HG02884 (cell line): ENCODE measurements around the gene ABHD14A.
A peak's percentile ranks its signal among the peaks of the same experiment; 100 is the strongest.

ENCODE experiments used
- ATAC-seq: cut with Tn5 transposase; IDR thresholded peaks from one replicate; pipeline ENCODE4 v1.9.1; 2021; ENCODE audit warnings: mild to moderate bottlenecking, moderate library complexity; ENCODE audit not compliant: unreplicated experiment

ABHD14A gene

DNA sequence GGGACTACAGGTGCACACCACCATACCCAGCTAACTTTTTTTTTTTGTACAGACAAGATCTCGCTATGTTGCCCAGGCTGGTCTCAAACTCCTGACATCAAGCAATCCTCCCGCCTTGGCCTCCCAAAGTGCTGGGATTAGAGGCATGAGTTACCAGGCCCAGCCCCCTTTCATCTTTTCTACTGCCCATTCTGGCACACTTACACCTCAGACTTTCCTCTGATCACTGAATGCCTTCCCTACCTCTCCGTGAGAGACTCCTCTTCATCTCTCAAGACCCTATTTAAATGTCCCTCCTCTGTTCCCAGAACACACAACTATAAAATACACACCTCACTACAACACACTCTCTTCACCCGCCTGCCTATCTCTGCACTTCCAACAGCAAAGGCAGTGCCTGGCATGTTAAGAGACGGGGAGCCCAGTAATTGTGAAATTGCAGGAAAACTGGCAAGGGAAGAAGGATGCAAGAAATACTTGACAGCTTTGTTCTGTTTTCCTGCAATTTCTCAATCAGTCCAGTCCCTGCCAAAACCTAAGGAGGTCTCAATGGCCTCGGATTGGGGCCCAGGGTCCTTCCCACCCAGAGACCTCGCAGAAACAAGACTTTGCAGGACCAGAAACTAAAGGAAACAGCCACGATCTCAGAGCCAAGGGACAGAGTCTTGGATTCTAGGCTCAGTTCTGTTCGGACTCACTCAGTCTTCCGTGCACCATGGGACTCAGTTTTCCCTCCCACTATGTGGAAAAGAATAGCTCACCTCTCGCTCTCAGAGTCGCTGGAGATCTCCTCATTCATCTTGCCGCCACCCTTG is 34.0 kb upstream of the ABHD14A start:
- no peak for ATAC-seq

DNA sequence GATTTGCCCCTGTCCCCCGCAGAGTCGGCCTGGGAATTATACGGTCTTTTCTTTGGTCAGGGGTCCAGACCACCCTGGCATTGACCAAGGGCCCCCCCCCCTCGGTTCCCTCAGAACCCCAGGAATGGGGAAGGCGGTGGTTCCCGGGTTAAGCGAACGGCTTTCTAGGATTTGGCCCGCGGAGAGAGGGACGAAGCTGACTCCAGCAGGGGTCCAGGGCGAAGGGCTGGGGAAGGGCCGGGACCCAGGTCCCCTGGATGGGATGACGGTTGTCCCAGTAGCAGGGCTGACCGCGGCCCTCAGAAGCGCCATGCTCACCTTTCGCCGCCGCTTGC is 33.4 kb upstream of the ABHD14A start:
- ATAC-seq = no peak

DNA sequence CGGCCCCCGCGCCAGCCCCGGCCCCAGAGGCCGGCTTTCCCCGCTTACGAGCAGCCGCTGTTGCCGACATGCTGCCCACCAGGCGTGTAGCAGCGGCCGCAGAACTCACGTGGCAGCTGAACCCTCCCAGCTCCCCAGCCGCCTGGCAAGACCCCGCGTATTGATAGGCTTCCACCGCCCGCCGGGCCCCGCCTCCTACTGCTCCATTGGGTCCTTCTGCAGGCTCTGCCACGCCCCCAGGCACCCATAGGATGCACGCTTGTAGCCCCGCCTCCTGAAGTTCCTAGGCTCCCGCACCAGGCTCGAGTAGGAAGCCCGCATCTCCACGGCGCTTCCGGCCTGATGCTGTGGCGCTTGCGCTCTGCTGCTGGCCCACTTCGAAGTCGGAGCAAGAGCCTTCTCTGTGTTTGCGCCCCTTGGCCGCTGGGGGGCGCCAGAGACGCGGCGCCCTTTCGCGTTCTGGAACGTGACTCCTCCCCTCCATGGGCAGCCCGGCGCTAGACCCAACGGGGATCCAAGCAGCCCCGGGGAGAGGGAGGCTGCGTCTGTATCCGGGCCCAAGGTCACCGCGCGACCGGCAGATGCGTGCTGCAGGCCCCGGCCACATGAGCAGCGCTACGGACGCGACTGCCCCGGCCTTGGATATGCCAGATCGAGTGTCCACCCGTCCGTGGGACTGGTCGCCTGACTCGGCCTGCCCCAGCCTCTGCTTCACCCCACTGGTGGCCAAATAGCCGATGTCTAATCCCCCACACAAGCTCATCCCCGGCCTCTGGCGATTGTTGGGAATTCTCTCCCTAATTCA is 32.9 kb upstream of the ABHD14A start, which contains the start of the genes PARP3 and RRP9:
Gene PARP3 (plus strand): TSS at position 566 of the 805 bp plus-strand sequence. CDS start 993 bp downstream, outside the sequence.
Gene RRP9 (minus strand): TSS at position 107 of the 805 bp plus-strand sequence. CDS start 37 bp downstream, at position 70.
- peak; percentile 87 for ATAC-seq

DNA sequence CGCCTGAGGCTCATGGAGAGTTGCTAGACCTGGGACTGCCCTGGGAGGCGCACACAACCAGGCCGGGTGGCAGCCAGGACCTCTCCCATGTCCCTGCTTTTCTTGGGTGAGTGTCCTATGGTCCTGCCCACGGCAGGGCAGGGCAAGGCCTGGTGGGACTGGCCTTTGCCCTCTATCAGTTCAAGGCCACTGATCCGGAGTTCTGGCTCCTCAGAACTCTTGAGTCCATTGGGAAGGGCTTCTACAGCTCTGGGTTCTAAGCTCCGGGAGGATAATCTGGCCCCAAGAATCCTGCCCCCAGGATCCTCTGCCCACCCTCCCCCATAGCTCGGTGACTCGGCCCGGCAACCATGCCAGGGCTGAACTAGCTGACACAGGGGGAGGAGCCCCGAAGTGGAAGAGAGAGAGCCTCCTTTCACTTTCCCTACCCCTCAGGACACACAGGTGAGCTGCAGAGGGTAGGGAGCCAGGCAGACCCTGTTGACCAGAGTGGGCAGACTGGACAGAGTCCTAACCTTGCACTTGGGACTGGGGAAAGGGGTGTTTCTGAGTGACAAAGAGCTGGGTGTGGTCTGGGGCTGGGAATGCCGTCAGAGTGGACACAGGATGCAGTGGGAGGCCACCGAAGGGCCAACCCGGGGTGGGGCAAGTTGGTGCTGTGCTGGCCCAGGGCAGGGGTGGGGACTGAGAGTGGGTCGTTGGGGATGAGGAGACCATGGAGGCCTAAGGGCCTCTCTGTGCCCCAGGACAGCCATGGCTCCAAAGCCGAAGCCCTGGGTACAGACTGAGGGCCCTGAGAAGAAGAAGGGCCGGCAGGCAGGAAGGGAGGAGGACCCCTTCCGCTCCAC is 32.0 kb upstream of the ABHD14A start:
- no peak for ATAC-seq

DNA sequence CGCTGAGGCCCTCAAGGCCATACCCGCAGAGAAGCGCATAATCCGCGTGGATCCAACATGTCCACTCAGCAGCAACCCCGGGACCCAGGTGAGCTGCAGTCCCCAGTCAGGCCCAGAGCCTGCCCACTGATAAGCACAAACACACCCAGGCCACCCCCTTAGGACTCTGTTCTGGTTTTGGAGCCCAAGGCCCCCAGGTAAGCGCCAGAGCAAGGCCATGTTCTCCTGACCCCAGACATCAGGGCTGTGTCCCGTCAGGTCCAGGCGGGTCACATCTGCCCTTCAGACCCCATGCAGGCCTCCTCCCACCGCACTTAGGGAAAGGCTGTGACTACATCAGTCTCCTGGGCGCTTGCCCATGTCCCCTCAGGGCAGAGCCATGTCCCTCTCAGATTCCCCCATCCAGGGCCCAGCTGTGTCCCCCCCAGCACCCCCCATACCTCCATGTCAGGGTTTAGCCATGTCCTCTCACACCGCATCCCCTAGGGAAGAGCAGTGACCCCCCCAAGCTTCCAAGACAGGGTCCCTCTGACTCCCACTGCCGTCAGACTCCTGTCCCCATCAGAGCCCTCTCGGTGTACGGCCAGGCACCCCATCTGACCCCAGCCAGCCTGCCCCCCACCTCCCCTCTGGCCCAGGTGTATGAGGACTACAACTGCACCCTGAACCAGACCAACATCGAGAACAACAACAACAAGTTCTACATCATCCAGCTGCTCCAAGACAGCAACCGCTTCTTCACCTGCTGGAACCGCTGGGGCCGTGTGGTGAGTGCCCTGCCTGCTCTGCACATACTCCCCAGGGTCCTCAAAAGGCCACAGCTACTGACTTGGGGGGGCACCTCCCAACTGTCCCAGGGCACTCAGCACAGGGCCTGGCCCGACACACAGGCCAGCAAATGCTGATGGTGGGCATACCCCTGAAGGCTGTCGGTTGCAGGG is 31.1 kb upstream of the ABHD14A start:
- no peak for ATAC-seq

DNA sequence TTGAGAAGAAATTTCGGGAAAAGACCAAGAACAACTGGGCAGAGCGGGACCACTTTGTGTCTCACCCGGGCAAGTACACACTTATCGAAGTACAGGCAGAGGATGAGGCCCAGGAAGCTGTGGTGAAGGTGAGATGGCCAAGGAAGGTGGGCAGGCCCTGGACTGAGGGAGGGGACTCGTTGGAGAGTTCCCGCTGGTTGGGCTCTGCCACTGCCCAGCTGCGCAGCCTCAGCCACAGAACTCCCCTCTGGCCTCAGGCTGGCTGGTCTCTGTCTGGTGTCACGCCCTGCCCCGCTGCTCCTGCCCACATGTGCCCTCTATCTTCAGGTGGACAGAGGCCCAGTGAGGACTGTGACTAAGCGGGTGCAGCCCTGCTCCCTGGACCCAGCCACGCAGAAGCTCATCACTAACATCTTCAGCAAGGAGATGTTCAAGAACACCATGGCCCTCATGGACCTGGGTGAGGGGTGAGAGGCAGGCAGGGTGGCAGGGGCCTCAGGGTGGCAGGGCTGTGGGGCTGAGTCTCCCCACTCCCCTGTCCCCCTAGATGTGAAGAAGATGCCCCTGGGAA is 30.3 kb upstream of the ABHD14A start:
- no peak for ATAC-seq

DNA sequence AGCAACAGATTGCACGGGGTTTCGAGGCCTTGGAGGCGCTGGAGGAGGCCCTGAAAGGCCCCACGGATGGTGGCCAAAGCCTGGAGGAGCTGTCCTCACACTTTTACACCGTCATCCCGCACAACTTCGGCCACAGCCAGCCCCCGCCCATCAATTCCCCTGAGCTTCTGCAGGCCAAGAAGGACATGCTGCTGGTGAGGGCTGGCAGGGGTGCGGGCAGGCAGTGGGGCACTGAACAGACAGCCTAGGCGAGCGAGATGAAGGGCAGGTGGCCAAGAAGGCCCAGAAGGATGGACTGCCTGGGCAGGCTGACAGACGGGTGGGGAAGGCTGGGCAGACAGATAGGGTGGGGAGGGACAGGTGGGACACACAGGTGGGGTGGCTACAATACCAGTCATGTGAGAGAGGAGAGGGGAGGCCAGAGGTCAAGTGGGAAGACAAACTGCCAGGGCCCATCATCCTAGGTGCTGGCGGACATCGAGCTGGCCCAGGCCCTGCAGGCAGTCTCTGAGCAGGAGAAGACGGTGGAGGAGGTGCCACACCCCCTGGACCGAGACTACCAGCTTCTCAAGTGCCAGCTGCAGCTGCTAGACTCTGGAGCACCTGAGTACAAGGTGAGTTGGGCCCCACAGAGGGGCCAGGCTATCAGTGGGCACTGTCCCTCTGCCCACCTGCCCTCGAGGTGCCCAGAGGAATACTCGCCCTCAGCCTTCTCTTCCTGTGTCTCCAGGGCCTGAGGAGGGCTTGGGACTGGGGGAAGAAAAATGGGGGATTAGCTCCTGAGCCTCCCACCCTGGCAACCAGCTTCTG is 29.6 kb upstream of the ABHD14A start:
- ATAC-seq = no peak

DNA sequence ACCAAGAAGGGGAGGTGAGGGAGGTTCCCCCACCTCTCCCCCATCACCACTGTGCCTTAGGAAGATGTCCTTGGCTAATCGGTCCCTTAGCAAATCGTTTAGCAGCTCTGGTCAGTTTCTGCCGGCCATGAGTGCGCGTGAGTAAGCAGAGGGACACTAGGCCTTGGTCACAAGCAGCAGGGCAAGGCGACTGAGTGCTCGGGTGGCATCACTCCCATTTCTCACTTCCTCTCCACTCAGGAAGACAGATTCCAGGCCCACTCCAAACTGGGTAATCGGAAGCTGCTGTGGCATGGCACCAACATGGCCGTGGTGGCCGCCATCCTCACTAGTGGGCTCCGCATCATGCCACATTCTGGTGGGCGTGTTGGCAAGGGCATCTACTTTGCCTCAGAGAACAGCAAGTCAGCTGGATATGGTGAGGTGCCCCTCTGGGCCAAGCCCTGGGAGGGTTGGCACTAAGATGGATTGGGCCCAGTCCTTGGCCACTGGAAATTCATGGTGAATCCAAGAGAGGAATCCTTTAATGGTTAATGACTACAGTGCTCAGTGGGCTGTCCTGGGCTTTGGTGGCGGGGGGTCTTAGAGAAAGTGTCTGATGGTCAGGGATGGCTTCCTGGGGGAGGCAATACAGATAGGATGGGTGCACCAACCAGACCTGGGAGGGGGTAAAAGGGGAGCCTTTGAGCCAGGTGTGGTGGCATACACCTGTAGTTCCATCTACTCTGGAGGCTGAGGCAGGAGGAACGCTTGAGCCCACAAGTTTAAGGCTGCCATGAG is 28.7 kb upstream of the ABHD14A start:
- ATAC-seq = no peak

DNA sequence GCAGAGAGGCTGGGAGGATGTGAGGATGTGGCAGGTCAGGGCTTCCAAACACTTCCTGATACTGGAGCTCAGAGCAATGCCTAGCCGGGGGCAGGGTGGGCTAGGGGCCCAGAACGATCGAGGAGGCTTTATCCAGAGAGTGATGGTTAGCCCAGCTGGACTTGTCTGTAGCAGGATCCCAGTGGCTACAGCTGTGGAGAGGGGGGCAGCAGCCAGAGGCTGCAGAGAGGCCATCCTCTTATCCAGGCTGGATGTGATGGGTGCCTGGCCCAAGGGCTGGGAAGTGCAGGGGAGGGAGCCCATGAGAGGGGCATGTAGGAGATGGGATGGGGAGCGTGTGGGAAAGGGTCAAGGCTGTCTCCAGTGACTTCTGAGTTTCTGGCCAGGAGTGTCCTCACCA is 28.1 kb upstream of the ABHD14A start:
- ATAC-seq = no peak

DNA sequence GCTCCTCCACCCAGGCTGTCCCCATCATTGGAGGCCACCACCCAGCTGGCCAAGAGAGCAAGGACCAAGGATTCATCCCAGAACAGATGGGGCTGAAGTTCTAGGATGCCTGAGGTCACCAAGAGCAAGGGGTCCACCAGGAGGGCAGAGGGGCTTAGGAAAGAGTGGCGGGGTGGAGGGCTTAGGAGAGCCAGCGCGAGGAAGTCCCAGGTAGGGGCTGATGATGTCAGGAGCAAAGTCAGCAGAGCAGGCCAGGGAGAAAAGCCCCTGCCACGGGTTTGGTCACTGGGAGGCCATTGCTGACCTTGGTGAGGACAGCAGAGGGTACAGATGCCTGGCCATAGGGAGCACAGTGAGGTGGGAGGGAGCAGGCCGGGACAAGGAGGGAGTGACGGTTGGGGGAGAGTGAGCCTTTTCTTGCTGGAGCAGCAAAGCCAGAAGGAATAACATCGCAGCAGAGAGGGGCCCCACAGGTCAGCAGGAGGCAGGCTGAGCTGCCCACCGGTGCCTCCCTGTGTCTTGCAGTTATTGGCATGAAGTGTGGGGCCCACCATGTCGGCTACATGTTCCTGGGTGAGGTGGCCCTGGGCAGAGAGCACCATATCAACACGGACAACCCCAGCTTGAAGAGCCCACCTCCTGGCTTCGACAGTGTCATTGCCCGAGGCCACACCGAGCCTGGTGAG is 27.5 kb upstream of the ABHD14A start:
- no peak for ATAC-seq

DNA sequence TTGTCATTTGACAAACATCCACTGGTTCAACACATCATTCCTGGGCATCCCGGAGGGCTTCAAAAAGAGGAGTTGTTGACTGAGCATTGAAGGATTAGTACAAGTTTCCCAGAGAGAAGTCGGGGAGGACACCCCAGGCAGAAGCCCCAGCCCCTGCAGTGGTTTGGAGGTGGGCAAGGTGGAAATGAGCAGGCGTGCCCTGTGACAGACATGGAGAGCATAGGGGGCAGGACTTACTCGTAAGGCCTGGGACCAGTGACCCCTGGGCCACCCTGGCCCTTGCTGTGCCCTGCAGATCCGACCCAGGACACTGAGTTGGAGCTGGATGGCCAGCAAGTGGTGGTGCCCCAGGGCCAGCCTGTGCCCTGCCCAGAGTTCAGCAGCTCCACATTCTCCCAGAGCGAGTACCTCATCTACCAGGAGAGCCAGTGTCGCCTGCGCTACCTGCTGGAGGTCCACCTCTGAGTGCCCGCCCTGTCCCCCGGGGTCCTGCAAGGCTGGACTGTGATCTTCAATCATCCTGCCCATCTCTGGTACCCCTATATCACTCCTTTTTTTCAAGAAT is 26.8 kb upstream of the ABHD14A start:
- no peak for ATAC-seq

DNA sequence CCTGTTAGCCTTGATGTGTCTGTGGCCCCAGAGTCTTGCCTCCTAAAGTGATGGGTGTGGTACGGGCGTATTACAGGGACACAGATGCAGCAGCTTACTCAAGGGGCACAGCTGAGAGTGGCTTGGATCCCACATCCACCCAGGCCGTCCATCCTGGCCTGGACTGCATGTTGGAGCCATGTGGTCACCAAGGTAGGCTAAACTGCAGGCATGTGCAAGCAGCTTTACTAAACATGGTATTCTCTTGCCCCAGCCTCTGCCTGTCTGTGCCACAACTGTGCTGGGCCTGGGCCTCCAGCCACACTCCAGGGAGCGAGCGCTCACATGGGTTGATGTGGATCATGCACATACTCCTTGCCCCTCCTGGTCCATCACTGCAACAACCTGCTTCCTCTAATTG is 25.7 kb upstream of the ABHD14A start:
- no peak for ATAC-seq

DNA sequence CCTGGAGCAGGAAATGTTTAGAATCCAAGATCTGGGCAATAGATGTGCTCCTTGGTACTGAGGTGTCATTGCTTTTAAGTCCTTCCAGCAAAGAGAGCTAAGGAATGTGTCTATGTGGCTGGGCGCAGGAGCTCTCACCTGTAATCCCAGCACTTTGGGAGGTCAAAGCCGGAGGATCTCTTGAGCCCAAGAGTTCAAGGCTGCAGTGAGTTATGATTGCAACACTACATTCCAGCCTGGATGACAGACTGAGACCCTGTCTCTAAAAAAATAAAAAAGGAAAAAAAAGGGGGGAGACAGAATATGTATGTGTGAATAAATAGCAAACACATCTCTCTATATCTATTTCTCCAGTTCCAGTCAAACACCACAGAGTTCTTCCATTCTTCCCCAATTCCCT is 24.0 kb upstream of the ABHD14A start:
- no peak for ATAC-seq

DNA sequence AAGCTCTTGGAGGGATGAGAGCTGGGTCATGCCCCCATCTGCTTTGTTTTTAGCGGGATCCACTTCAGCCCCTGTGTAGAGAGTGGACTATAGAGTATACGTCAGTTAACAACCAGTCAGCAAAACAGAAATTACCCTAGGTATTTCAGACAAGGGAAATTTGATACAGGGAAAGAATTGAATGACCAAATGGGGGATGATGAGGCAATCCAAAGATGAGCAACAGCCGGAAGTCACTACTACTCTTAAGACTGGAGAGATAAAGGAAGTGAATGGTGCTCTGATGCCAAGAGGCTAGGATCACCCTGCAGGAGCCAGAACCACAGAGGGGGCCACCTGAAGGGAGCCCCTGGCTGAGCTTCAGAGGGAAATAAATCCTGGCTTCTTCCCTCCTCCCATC is 21.4 kb upstream of the ABHD14A start:
- ATAC-seq = no peak

DNA sequence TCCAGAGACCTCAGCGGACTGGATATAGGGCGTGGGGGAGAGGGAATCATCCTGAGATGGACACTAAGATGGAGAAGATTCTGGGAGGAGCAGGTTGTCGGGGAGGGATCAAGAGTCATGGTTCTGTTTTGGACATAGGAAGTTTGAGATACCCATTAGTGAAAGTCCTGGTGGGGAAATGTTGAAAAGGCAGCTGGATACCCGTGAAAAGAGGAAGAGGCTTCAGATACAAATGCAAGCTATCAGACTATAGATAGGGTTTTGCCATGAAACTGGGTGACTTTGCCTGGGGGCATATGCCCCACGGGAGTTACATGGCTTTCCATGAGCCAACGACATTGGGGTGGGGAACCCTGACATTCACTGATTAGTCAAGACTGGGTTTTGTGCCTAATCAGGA is 20.8 kb upstream of the ABHD14A start:
- ATAC-seq = no peak

DNA sequence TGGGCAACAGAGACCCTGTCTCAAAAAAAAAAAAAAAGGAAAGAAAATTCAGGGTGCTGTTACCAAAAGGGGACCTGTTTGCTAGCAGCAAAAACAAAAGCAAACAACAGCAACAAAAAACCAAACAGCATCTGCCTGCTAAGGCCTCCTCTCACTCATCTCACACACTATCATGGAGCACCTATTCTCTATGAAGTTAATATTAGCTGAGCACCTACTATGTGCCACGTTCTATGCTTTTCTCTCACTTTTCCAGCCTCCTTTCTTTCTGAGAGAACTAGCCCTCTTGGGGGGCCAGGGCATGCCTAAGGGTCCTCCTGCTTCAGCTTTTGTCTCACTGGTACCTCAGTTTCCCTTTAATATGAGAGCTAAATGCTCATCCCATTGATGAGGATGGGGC is 20.2 kb upstream of the ABHD14A start:
- no peak for ATAC-seq

DNA sequence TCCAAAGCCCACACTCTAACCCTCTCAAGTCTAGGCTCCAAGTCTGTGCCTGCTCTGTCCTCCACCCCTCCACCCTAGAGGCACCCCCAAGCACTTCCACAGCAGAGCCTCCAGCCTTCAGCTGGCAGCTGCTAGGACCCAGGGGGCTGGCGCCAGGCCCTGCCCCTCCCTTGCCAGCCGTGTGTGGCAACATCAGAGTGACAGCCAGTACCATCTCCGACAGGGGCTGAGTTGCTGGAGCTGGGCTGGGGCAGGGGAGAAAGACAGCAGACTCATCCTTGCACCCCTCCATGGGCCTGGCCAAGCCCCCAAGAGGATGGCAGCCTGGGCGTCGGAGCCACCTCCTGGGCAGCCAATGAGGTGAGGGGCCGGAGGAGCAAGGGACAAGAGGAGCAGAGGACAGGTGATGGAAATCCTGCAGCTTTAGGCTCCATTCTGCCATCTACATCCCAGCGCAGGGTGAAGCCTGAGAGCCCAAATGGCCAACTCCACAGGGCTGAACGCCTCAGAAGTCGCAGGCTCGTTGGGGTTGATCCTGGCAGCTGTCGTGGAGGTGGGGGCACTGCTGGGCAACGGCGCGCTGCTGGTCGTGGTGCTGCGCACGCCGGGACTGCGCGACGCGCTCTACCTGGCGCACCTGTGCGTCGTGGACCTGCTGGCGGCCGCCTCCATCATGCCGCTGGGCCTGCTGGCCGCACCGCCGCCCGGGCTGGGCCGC is 19.5 kb upstream of the ABHD14A start, which contains the start of gene GPR62:
Gene GPR62 (plus strand): TSS at position 207 of the 718 bp plus-strand sequence. CDS start 272 bp downstream, at position 479.
- no peak for ATAC-seq
